Mesendoderm (in vitro differentiated cells): ENCODE data around the gene FBXL4.

Experiments
- DNase-seq: peaks from one replicate; pipeline ENCODE4 v3.0.0; 2013
- H2AK5ac ChIP-seq: 2 replicates; pipeline ENCODE4 v1.6.1; 2013; ENCODE audit warnings: low read length, inconsistent platforms
- H2BK120ac ChIP-seq: 2 replicates; pipeline ENCODE4 v1.6.1; 2013; ENCODE audit warnings: low read depth, mild to moderate bottlenecking, low read length, moderate library complexity, mixed read lengths
- H2BK15ac ChIP-seq: replicated peaks from 2 replicates; pipeline ENCODE4 v1.6.1; 2013; ENCODE audit warnings: low read depth, mild to moderate bottlenecking, moderate library complexity
- H2BK5ac ChIP-seq: 2 replicates; pipeline ENCODE4 v1.6.1; 2013; ENCODE audit warnings: low read length, inconsistent platforms
- H3K18ac ChIP-seq: 2 replicates; pipeline ENCODE4 v1.6.1; 2013; ENCODE audit warnings: mild to moderate bottlenecking, low read length, mixed read lengths
- H3K23ac ChIP-seq: one replicate; pipeline ENCODE4 v1.6.1; 2013; ENCODE audit warnings: low read length
- H3K27ac ChIP-seq: 2 replicates; pipeline ENCODE4 v1.5.1; 2013; ENCODE audit warnings: low read depth, mild to moderate bottlenecking, inconsistent platforms, low read length, moderate library complexity
- H3K27me3 ChIP-seq: 2 replicates; pipeline ENCODE4 v1.6.1; 2013; ENCODE audit warnings: low read length, control low read depth, mild to moderate bottlenecking, inconsistent platforms; ENCODE audit not compliant: insufficient read depth, poor library complexity
- H3K36me3 ChIP-seq: 2 replicates; pipeline ENCODE4 v1.6.1; 2013; ENCODE audit warnings: low read length, inconsistent platforms; ENCODE audit not compliant: control insufficient read depth, insufficient read depth
- H3K4ac ChIP-seq: one replicate; pipeline ENCODE4 v1.6.1; 2013; ENCODE audit warnings: low read depth, mild to moderate bottlenecking, low read length, moderate library complexity
- H3K4me1 ChIP-seq: 2 replicates; pipeline ENCODE4 v1.6.1; 2013; ENCODE audit warnings: low read depth, low read length, inconsistent platforms; ENCODE audit not compliant: control insufficient read depth
- H3K4me2 ChIP-seq: 2 replicates; pipeline ENCODE4 v1.6.1; 2013; ENCODE audit warnings: low read length
- H3K4me3 ChIP-seq: 2 replicates; pipeline ENCODE4 v1.5.1; 2013; ENCODE audit warnings: mild to moderate bottlenecking, low read length
- H3K56ac ChIP-seq: one replicate; pipeline ENCODE4 v1.6.1; 2013; ENCODE audit warnings: low read length
- H3K79me1 ChIP-seq: 2 replicates; pipeline ENCODE4 v1.6.1; 2013; ENCODE audit warnings: low read length, inconsistent platforms
- H3K79me2 ChIP-seq: 2 replicates; pipeline ENCODE4 v1.6.1; 2013; ENCODE audit warnings: mild to moderate bottlenecking, low read length; ENCODE audit not compliant: control insufficient read depth, insufficient read depth
- H3K9ac ChIP-seq: 2 replicates; pipeline ENCODE4 v1.6.1; 2013; ENCODE audit warnings: low read length, inconsistent platforms
- H4K5ac ChIP-seq: one replicate; pipeline ENCODE4 v1.6.1; 2013; ENCODE audit warnings: low read length
- H4K8ac ChIP-seq: one replicate; pipeline ENCODE4 v1.6.1; 2013; ENCODE audit warnings: low read depth, mild to moderate bottlenecking, control low read depth, low read length, moderate library complexity
- WGBS: extraction: QIAGEN DNeasy Blood & Tissue Kit; methylation state at CpG from one replicate; pipeline ENCODE4 v1.1.7; 2013; ENCODE audit warnings: low lambda C conversion rate, missing lambda C conversion rate; ENCODE audit not compliant: insufficient coverage; ENCODE audit errors: extremely low coverage; 5-methylcytosine and 5-hydroxymethylcytosine counted together

Gene FBXL4

DNA sequence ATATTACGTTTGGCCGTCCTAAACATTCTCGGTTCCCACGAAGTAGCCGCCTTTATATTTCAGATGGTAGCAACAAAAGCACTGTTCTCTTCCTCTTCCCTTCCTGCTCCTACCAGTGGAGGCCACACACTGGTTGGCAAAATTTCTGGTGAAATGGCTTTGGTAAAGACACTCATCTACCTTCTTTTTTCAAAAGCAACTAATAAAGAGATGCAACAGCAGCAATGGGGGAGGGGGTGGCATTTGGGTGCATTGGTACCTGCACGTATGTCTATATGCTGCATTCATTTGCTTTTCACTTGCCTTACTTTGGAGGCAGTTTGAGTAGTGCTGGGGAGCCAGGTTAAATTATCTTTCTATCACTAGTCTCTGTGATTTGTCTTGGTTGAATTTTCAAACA lies 107.4 kb downstream of the FBXL4 start:
- Histone ChIP-seq H2BK120ac (no peak overlapping the region), H3K4ac (no peak overlapping the region), H3K36me3 (no peaks in the 10 kb centered on the region), H3K56ac (no peak overlapping the region), H3K79me2 (no peaks in the 10 kb centered on the region), H3K4me2 (no peak overlapping the region), H2BK5ac (no peak overlapping the region), H3K4me3 (no peak overlapping the region), H3K18ac (no peak overlapping the region), H3K9ac (no peak overlapping the region), H4K5ac (no peak overlapping the region), H3K27ac (no peak overlapping the region), H3K79me1 (no peaks in the 10 kb centered on the region), H3K23ac (no peak overlapping the region), H3K27me3 (peaks cover 57% of the 10 kb centered on the region), H4K8ac (no peak overlapping the region), H3K4me1 (no peaks in the 10 kb centered on the region), H2BK15ac (no peak overlapping the region), H2AK5ac (no peak overlapping the region)
- no peak for DNase-seq
- WGBS, result no CpG with 5 or more reads among the region's 6 CpGs

GRCh38 chr6:98839781-98840361 lies 107.9 kb downstream of the FBXL4 start:
- Histone ChIP-seq H3K9ac (no peak overlapping the region), H4K5ac (no peak overlapping the region), H3K4ac (no peak overlapping the region), H3K36me3 (no peaks in the 10 kb centered on the region), H3K4me2 (no peak overlapping the region), H4K8ac (no peak overlapping the region), H3K27me3 (peaks cover 57% of the 10 kb centered on the region), H2BK5ac (no peak overlapping the region), H3K4me3 (no peak overlapping the region), H2AK5ac (no peak overlapping the region), H3K18ac (no peak overlapping the region), H3K79me2 (no peaks in the 10 kb centered on the region), H3K56ac (no peak overlapping the region), H3K4me1 (no peaks in the 10 kb centered on the region), H3K79me1 (no peaks in the 10 kb centered on the region), H2BK120ac (no peak overlapping the region), H3K23ac (no peak overlapping the region), H2BK15ac (no peak overlapping the region), H3K27ac (no peak overlapping the region)
- WGBS, result no CpG with 5 or more reads among the region's 5 CpGs
- peak; percentile 68 for DNase-seq

DNA sequence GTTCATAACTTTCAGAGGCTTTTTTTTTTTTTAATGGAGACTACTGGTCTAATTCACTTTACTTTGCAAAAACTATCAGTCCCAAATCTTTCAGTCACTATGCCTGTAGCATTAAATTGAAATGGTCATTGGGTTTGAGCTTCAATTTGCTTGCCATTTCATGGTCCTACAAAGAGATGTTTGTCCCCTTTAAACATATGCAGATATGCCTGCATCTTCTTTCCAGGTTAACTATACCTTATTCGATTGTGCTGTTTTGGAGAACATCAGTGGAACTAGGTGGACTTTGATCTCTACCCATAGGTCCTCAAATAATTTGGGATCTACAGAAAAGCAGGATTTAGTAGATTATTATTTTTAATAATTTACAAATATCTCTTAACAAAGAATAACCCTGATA lies 108.8 kb downstream of the FBXL4 start:
- no peak overlapping the region for H3K18ac ChIP-seq
- no peak overlapping the region for H3K27ac ChIP-seq
- H3K56ac ChIP-seq, result no peak overlapping the region
- H3K23ac ChIP-seq, result no peak overlapping the region
- H3K36me3 ChIP-seq, result no peaks in the 10 kb centered on the region
- H2AK5ac ChIP-seq, result no peak overlapping the region
- no peaks in the 10 kb centered on the region for H3K79me1 ChIP-seq
- H3K4ac ChIP-seq, result no peak overlapping the region
- no peak overlapping the region for H4K5ac ChIP-seq
- no peak overlapping the region for H3K4me3 ChIP-seq
- no peak overlapping the region for H3K9ac ChIP-seq
- H4K8ac ChIP-seq, result no peak overlapping the region
- H2BK5ac ChIP-seq, result no peak overlapping the region
- WGBS, result no CpG with 5 or more reads among the region's 1 CpG
- no peak overlapping the region for H2BK120ac ChIP-seq
- DNase-seq, result no peak
- H2BK15ac ChIP-seq, result no peak overlapping the region
- H3K27me3 ChIP-seq, result peaks cover 51% of the 10 kb centered on the region
- H3K4me1 ChIP-seq, result no peaks in the 10 kb centered on the region
- no peaks in the 10 kb centered on the region for H3K79me2 ChIP-seq
- no peak overlapping the region for H3K4me2 ChIP-seq

DNA sequence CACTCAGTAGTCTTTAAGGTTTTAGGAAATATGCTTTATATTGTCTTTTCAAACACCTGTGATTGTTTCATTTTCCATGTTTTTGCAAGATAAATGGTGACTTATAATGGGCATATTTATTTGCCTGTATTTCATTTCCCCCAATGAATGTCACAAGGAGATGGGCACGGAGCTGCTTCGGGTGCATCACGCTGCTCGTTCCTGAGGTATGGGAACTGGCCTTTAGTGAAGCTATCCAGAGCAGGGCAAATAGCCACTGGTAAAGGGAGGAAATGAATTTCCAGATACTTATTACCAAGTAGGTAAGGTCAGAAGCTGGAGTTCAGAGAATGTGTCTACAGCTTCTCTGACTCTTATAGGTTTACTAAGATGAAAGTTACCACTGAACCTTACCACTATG lies 109.7 kb downstream of the FBXL4 start:
- no peaks in the 10 kb centered on the region for H3K79me1 ChIP-seq
- H3K27ac ChIP-seq, result no peak overlapping the region
- H2BK120ac ChIP-seq, result no peak overlapping the region
- no peak overlapping the region for H3K4ac ChIP-seq
- H4K8ac ChIP-seq, result no peak overlapping the region
- H2AK5ac ChIP-seq, result no peak overlapping the region
- H3K4me2 ChIP-seq, result no peak overlapping the region
- H3K18ac ChIP-seq, result no peak overlapping the region
- no peak overlapping the region for H3K4me3 ChIP-seq
- no peaks in the 10 kb centered on the region for H3K79me2 ChIP-seq
- no peak for DNase-seq
- H3K23ac ChIP-seq, result no peak overlapping the region
- H3K4me1 ChIP-seq, result peaks cover 2% of the 10 kb centered on the region
- H2BK5ac ChIP-seq, result no peak overlapping the region
- H3K9ac ChIP-seq, result no peak overlapping the region
- no peak overlapping the region for H2BK15ac ChIP-seq
- H4K5ac ChIP-seq, result no peak overlapping the region
- peaks cover 49% of the 10 kb centered on the region for H3K27me3 ChIP-seq
- no CpG with 5 or more reads among the region's 4 CpGs for WGBS
- no peak overlapping the region for H3K56ac ChIP-seq
- no peaks in the 10 kb centered on the region for H3K36me3 ChIP-seq

- H3K4me2 ChIP-seq, result no peak overlapping the region
- no peak overlapping the region for H3K18ac ChIP-seq
- H3K4ac ChIP-seq, result no peak overlapping the region
- no peaks in the 10 kb centered on the region for H3K79me2 ChIP-seq
- H3K27ac ChIP-seq, result no peak overlapping the region
- no peak for DNase-seq
- no peak overlapping the region for H4K5ac ChIP-seq
- H2BK120ac ChIP-seq, result no peak overlapping the region
- H3K79me1 ChIP-seq, result no peaks in the 10 kb centered on the region
- WGBS, result no CpG with 5 or more reads among the region's 9 CpGs
- no peak overlapping the region for H2AK5ac ChIP-seq
- peaks cover 2% of the 10 kb centered on the region for H3K4me1 ChIP-seq
- peaks cover 50% of the 10 kb centered on the region for H3K27me3 ChIP-seq
- no peak overlapping the region for H3K23ac ChIP-seq
- no peak overlapping the region for H3K4me3 ChIP-seq
- no peak overlapping the region for H2BK15ac ChIP-seq
- no peak overlapping the region for H4K8ac ChIP-seq
- H2BK5ac ChIP-seq, result no peak overlapping the region
- no peak overlapping the region for H3K56ac ChIP-seq
- no peaks in the 10 kb centered on the region for H3K36me3 ChIP-seq
- no peak overlapping the region for H3K9ac ChIP-seq
Measured at GRCh38 chr6:98836962-98837944, 110.5 kb downstream of the FBXL4 start.
